SK-N-MC (cell line): ENCODE data around the gene PSMA8.

Experiments
- EZH2 ChIP-seq: fragments of 200-600 bp; sonication (generic); IDR thresholded peaks from one replicate; pipeline ENCODE4 v1.6.1; 2017; ENCODE audit warnings: antibody characterized with exemption
- FOXP2 ChIP-seq: optimal IDR thresholded peaks from 2 replicates; pipeline ENCODE3; 2011; ENCODE audit warnings: mild to moderate bottlenecking, moderate library complexity; ENCODE audit not compliant: insufficient read depth; ENCODE audit errors: extremely low read length, control extremely low read depth
- POLR2AphosphoS5 ChIP-seq: IDR thresholded peaks from 2 replicates; pipeline ENCODE4 v1.6.1; 2012; ENCODE audit warnings: mild to moderate bottlenecking, low read depth, low read length, borderline replicate concordance

DNA sequence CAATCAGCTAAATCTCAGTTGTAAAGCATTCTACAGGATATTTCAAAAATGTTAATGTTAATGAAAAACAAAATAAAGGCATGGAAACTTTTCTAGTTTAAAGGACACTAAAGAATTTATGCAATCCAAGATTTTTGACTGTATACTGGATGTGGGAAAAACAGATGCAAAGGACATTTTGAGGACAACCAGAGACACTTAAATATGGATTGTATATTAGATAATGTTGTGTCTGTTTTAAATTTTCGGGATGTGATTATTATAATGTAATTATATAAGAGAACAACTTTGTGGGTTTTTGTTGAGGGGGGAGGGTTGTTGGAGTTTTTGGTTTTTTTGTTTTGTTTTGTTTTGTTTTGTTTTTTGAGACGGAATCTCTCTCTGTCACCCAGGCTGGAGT, 30.9 kb downstream of the PSMA8 start:
- TF ChIP-seq EZH2 (no peak), POLR2AphosphoS5 (no peak), FOXP2 (no peak)
